GM21390 (cell line): ENCODE results near the gene C6orf120.
A peak's percentile ranks its signal among the peaks of the same experiment; 100 is the strongest.
"Not testable (repeated sequence)": the region's sequence is repeated elsewhere in the genome, so short reads cannot be mapped to it uniquely, and the experiment has no call there.

Experiments used
- ATAC-seq: cut with Tn5 transposase; IDR thresholded peaks from one replicate; pipeline ENCODE4 v1.9.1; 2021; ENCODE audit not compliant: unreplicated experiment

The C6orf120 gene

GRCh38 chr6:169678342-169678741, 23.6 kb upstream of the C6orf120 start:
- ATAC-seq, result no peak

DNA sequence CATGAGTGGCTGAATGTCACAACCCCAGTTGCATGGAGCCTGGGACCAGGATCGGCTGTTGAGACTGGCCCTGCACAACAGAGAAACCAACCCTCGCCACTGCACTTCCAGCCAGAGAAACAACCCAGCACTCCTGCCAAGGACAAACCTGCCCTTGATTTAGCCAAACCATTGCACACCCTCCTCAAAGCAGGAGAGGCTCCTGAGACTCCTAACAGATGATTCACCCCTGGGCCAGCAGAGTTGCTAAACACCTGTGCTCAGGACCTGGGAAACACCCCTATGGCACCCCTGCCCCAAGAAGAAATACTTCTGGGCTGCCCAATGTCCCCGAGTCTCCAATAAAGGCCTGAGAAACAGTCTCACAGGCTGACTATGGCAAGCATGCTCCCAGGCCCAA, 17.9 kb upstream of the C6orf120 start:
- ATAC-seq, result no peak

- ATAC-seq, result no peak
These were observed 16.1 kb upstream of the C6orf120 start for GRCh38 chr6:169685860-169686259.

- no peak for ATAC-seq
These were observed 12.6 kb upstream of the C6orf120 start for GRCh38 chr6:169689287-169689686.

- ATAC-seq, result no peak
These were observed 10.7 kb upstream of the C6orf120 start for GRCh38 chr6:169691260-169691659.

- ATAC-seq, result no peak
These were observed 9.4 kb upstream of the C6orf120 start for GRCh38 chr6:169692516-169692915.

DNA sequence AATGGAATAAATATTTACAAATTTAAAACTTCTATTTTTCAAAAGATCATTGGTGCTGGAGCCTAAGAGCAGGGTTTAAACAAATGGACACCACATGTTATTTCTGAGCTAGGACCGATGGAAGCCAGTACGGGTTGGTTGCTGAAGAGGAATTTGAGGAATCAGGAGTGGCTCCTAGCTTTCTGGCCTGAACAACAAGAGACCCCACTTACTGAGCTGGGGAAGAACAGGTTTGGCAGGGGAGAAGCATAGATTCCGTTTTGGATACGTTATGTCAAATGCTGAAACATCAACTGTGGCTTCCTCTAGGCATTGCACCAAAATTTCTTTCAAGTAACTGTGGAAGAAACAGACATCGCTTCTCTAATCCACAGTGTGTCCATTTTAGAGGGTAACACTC, 6.8 kb upstream of the C6orf120 start:
- no peak for ATAC-seq

DNA sequence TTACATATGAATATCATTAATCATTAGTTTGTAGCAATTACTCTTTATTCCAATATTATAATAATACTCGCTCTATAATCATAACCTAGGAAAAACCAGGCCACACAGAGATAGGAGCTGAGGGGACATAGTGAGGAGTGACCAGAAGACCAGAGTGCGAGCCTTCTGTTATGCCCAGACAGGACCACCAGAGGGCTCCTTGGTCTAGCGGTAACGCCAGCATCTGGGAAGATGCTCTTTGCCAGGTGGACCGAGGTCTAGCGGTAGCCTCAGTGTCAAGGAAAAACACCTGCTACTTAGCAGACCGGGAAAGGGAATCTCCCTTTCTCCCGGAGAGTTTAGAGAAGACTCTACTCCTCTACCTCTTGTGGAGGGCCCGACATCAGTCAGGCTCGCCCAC, 4.8 kb upstream of the C6orf120 start:
- not testable (repeated sequence) for ATAC-seq

DNA sequence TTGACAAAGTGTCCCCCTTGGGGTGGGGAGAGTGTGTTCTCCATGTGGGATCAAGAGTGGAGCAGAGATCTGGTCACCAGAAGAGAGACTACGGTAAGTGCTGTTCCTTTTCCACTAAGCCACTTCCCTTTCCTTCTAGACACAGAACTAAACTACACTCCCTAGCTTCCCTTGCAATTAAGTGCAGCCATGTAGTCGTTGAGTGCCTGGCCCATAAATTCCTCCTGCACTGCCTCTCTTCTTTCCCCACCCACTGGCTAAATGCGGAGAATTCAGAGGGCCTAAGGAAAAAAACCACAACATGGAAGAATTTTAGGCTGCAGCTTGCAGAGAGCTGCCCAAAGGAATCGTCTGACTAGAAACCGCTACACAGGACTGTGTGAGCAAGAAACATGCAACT, 1.6 kb upstream of the C6orf120 start:
- no peak for ATAC-seq

DNA sequence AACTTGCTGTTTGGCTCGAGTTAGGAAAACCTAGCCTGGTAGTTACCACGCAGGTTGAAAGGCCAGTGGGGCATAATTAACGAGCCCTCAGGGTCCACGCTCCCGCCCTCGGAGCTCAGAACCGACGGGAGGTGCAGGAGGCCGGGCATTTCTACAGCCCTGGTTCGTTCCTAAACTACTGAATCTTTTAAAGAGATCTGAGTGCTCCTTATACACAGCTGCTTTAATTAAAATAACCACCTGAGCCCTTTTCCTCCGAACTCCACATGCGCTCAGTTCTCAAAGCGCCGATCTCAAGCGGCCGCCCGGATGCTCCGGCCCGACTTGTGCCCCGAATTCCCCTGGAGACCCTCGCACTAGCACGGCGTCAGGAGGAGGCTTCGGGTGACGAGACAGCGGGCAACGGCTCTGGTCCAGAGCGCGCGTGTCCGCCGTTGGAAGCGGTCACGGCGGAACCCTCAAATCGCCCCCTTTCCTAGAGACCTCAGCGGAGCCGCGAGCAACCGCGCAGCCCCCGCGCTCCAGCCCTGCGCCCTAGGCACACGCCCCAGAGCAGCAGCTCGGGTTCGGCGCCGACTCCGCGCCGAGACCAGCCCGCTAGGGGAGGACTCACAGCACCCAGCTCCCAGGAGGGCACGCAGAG, 494 bp upstream of the C6orf120 start:
- ATAC-seq, result peak; percentile 14

- ATAC-seq, result peak; percentile 9
These were observed 917 bp downstream of the C6orf120 start for GRCh38 chr6:169702840-169703246.

DNA sequence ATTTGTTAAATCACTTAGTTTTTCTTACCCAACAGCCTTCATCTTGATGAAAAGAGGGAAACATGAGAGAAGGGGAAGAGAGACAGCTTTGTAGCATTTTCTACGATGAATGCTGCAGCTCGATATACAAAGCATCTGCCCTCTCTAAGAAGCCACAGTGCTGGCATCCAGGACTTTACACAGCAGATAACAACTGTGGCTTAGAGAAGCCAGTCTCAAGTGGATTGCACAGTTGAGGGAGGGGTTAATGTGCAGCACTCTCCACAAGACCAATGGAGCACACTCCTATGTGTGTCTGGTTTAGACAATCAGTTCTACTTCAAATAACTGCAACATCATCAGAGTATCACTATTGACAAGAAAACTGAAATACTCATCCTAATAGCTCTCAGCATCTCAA, 5.8 kb downstream of the C6orf120 start:
- ATAC-seq, result no peak

DNA sequence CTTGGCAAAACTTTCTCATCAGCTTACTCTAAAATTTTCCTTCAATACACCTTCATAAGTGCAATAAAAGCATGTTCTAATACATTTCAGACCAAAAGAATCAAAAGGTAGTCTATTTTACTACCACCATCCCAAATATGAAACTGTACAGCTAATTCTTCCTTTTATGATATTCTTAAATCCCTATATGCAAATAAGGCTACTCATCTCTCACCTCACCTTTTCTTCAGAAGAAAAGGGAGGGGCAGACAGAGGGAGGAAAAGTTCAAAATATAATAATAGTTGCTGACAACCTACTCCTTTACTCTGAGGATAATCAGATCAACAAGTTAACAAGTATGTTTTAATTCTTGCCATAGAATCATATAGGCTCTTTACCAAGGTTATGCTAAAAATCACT, 7.4 kb downstream of the C6orf120 start:
- peak; percentile 58 for ATAC-seq

DNA sequence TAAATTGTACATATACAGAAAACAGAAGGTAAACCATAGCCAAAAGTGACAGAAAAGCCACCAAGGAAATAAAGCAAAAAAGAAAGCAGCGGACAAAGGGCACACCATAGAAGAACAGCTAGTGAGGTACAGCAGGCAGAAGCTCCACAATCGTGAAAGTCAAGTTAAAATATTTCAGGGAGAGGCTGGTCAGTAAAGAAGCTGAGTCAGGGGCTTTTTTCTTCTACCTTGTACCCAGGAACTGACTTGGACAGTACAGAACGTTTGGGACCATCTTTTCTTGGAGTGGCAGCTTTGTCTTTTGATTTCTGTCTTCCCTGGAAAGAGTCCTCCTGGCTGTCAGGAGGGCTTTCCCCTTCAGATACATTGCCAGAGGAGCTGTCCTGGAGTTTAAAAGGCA, 8.1 kb downstream of the C6orf120 start:
- ATAC-seq, result no peak

- no peak for ATAC-seq
These were observed 12.3 kb downstream of the C6orf120 start for GRCh38 chr6:169714178-169714577.

- ATAC-seq, result no peak
These were observed 12.7 kb downstream of the C6orf120 start for GRCh38 chr6:169714595-169714994.

DNA sequence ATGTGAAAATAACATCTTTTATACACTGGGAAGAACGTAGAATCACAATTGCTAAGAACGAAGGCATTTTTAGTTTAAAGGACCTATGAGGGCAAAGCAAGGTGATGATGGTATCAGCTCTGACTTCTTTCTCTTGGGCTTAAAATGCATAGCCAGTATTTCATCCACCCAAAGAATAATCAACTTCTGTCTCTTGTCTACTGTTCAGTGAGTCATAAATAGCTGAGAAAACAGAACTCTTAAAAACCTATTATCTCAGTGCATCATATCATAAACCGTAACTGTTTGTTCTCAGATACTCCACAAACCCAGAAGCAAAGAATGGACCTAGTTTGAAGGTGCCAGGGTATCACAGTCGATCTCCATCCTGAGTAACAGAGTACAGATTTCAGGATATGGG, 17.2 kb downstream of the C6orf120 start:
- no peak for ATAC-seq

DNA sequence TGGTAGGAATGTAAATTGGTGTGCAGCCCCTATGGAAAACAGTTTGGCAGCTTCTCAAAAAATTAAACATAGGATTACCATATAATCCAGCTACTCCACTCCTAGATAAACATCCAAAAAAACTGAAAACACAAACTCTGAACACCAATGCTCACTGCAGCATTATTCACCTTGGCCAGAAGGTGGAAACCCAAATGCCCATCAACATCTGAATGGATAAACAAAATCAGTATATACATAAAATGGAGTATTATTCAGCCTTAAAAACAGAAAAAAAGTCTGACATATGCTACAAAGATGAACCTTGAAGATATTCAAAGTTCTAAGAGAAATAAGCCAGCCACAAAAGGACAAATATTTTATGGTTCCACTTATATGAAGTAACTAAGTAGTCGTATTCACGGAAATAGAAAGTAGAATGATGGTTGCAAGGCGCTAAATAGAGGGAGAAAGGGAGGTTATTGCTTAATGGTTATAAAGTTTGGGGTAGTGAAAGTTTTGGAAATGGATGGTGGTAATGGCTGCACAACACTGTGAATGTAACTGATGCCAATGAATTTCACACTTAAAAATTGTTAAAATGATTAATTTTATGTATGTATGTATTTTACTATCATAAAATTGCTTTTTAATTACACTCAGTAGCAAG, 18.4 kb downstream of the C6orf120 start:
- ATAC-seq, result no peak

- peak; percentile 17 for ATAC-seq
These were observed 20.7 kb downstream of the C6orf120 start for GRCh38 chr6:169722362-169723199.

DNA sequence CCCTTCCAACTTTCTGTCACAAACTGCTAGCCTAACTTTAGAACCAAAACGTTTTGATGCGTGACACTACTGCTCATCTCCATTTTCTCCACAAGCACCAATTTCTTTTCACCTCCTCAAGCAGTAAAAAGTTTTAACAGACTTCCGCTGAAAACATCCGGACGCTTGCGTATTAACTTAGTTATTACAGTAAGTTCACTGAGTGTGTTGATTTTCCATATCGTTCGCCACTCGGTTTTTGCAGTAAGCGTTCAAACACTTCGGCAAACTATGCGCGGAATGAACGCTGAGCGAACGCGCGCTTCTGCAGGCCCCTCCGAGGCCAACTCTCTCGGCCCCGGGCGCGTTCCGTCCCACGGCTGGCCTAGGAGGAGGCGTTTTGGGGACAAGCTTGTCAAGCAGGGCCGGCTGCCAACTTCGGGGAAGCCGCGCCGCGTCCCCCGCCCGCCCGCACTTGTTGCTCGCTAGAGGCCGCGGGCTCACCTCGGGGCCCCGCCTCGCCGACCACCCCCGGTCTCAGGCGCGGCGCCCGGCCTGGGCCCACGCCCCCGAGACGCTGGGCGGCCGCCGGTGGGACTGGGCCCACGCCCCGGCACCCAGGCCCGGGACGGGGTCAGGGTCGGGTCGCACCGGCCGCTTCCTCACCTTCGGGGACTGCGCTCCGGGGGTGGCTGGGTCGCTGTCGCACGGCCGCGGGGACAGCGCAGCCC, 21.4 kb downstream of the C6orf120 start:
- ATAC-seq, result peak; percentile 36

- ATAC-seq, result peak; percentile 34
These were observed 22.1 kb downstream of the C6orf120 start for GRCh38 chr6:169723991-169724493.
